ENCODE measurements around the gene RPL31.

DNA sequence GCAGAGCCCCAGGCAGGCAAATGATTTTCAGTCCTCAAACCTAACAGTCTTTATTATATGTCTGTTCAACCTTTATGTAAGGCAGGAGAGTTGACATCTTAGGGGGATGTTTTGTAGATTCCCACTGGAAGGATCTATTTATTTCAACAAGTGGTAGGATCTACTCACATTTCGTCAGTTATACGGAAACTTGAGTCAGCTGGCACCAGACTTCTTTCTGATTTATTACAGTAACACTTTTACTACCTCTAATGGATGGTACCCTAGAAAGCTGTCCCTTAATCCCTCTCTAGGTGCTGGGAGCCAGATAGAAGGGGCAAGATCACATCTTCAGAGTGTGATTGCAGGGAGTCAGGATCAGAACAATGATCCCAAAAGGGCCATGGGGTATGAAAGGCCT, 2.1 kb upstream of the RPL31 start:
- TF ChIP-seq POLR2A (IDR thresholded peaks at IDR 0.05) (no peak), POLR2AphosphoS5 (IDR thresholded peaks at IDR 0.05; ENCODE audit: insufficient read depth in 1 of 2, low read depth in 1 of 2) (no peak)
